A673 (cell line): ENCODE measurements around the gene DGKA.

Source experiments
- EZH2 ChIP-seq: fragments of 200-600 bp; sonication (generic); IDR thresholded peaks from 2 replicates; pipeline ENCODE4 v1.6.1; 2017; ENCODE audit warnings: borderline replicate concordance, low read depth, mild to moderate bottlenecking, mixed read lengths, antibody characterized with exemption, low read length; ENCODE audit not compliant: poor library complexity, severe bottlenecking
- TF ChIP-seq, protein P1 (sequence below): fragments of 300-800, 200-600 bp; sonication (generic); conservative IDR thresholded peaks from 2 replicates; pipeline ENCODE4 v1.5.1; 2017; ENCODE audit warnings: low read depth, mild to moderate bottlenecking, antibody characterized with exemption, low read length, moderate library complexity, mixed read lengths

DNA sequence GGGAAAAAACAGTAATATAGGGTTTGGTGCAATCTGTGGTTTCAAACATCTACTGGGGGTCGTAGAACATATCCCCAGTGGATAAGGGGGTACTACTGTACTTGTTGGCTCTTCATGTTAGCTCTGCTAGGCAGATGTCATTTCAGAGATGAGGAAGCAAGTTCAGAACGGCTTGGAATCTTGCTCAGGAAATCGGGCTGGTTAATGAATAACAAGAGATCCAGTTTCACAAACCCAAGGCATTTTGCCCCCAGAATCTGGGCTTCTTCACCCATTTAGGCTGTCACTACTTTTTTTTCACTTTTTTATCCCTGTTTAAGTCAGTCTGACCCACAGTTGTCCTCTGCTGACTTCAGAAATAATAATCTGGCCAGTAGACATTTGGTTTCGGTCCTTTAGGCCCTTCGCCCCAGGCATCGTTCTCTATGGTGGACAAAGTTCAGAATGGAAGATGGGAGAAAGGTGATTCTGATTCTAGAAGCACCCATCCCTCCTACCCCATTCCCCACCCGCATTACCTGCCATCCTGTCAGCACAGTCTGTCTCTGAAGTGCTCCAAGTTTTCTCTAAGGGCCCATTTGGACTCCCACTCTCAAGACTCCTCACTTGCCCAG is 70.6 kb downstream of the DGKA start:
- TF ChIP-seq, protein P1, sequence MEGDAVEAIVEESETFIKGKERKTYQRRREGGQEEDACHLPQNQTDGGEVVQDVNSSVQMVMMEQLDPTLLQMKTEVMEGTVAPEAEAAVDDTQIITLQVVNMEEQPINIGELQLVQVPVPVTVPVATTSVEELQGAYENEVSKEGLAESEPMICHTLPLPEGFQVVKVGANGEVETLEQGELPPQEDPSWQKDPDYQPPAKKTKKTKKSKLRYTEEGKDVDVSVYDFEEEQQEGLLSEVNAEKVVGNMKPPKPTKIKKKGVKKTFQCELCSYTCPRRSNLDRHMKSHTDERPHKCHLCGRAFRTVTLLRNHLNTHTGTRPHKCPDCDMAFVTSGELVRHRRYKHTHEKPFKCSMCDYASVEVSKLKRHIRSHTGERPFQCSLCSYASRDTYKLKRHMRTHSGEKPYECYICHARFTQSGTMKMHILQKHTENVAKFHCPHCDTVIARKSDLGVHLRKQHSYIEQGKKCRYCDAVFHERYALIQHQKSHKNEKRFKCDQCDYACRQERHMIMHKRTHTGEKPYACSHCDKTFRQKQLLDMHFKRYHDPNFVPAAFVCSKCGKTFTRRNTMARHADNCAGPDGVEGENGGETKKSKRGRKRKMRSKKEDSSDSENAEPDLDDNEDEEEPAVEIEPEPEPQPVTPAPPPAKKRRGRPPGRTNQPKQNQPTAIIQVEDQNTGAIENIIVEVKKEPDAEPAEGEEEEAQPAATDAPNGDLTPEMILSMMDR, result no peak
- TF ChIP-seq EZH2, result no peak
